T-helper 2 cell treated with Interferon-gamma antibody and Interleukin-4, amounts not matched to agents 5 μg/mL and 100 μg/mL, for 36 hours (primary cell): Measurements from ENCODE around the gene LRRC36.

ENCODE experiments used
- DNase-seq: peaks from one replicate; pipeline ENCODE4 v3.0.0; 2021; ENCODE audit warnings: low spot score
- H3K27ac Mint-ChIP-seq: one replicate; pipeline ENCODE4 v1.8.0; 2021; ENCODE audit warnings: mild to moderate bottlenecking, mixed read lengths
- H3K27me3 Mint-ChIP-seq: one replicate; pipeline ENCODE4 v1.8.0; 2021; ENCODE audit warnings: low read depth, mixed read lengths
- H3K36me3 Mint-ChIP-seq: one replicate; pipeline ENCODE4 v1.8.0; 2021; ENCODE audit warnings: low read depth, mixed read lengths
- H3K4me1 Mint-ChIP-seq: one replicate; pipeline ENCODE4 v1.8.0; 2021; ENCODE audit warnings: low read depth, mixed read lengths
- H3K4me3 Mint-ChIP-seq: one replicate; pipeline ENCODE4 v1.8.0; 2022; ENCODE audit warnings: mild to moderate bottlenecking, moderate library complexity, mixed read lengths
- H3K9me3 Mint-ChIP-seq: one replicate; pipeline ENCODE4 v1.8.0; 2021; ENCODE audit warnings: mixed read lengths

Gene LRRC36

DNA sequence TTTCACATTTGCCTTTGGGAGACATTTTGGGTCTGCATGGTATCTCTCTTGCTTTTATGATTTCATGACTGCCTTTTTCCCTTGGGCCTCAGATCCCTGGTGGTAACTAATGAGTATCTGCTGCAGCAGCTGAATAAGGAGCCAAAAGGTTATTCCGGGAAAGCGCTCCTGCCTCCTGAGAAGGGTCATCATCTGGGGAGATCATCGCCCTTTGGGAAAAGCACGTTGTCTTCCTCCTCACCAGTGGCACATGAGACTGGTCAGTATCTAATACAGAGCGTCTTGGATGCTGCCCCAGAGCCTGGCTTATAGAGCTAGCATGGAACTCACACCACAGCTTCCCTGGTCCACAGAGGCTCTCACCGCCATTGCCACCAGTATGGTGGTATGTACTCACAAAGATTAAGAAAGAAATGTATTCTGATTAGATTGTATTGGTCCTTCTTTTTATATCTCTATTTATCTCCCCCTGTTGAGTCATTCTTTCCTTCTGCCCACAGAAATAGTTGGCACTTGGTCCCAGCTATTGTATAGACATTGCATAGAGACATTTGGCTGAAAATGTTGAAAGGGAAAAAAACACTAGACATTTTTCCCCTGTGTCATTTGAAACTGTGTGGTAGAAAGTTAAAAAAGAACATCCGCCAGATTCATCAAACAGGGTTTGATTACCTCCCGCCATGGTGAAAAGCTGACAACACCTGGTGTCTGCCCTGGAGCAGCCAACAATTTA, 58.3 kb downstream of the LRRC36 start:
- Mint-ChIP-seq H3K27me3 (peaks cover 9% of the 10 kb centered on the region), H3K4me3 (no peak overlapping the region), H3K9me3 (no peaks in the 10 kb centered on the region), H3K27ac (no peak overlapping the region), H3K36me3 (no peaks in the 10 kb centered on the region), H3K4me1 (no peaks in the 10 kb centered on the region)
- DNase-seq = no peak

DNA sequence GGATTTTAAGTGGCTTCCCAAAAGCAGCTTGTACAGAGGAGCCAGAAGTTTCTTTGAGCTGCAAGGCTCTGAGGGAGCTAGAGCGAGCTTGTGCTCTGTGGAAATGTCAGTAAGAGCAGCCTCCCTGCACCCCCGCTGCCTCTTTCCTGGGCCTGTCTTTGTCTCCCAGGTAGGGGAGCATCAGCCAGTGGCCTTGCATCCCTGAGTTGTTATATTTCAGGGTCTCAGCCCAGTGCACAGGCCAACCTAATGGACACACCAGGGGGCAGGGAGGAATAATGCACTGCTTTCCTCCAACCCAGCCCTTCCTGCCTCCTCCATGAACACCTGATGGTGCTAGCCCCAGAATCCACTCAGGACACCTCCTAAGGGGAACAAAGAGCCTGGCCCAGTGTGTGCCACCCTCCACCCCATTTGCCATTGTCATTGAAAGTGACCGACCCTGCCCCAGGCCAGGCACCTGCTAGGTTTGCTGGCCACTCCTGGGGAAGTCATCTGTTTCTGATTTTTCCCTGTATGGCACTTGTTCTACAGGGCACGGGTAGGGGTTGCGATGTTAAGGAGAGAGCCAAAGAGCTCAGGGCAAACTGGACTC, 60.3 kb downstream of the LRRC36 start:
- no peak for DNase-seq
- H3K27me3 Mint-ChIP-seq = peaks cover 10% of the 10 kb centered on the region
- no peak overlapping the region for H3K27ac Mint-ChIP-seq
- H3K9me3 Mint-ChIP-seq = no peaks in the 10 kb centered on the region
- no peak overlapping the region for H3K4me3 Mint-ChIP-seq
- H3K36me3 Mint-ChIP-seq = no peaks in the 10 kb centered on the region
- no peaks in the 10 kb centered on the region for H3K4me1 Mint-ChIP-seq

DNA sequence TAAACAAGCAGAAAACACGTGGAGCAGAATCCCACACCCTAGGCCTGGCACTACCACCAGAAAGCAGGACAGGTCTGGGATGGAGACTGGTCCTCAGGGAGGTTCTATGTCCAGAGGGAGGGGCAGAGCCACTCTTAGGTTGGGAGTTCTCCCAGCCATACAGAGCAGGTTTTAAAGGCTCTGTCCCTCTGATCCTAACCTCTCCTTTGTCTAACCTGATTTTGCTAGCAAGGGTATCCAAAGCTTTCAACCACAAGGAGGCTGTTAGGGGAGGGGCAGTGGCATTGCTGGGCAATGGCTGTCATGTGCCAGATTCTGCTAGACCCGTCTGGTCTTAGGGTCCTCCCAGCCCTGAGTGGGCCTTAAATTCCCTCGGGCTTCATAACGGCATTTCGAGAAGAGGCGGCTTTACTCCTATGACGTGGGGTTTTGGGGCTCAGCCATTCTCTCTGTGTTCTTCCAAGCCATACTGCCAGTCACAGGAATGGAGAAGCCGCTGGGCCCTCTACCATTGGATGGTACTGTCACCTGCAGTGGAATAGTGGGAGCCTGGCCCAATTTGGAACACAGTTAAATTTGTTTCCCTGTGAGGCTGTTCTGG, 61.0 kb downstream of the LRRC36 start:
- no peak overlapping the region for H3K4me3 Mint-ChIP-seq
- H3K9me3 Mint-ChIP-seq = no peaks in the 10 kb centered on the region
- no peaks in the 10 kb centered on the region for H3K4me1 Mint-ChIP-seq
- peaks cover 17% of the 10 kb centered on the region for H3K27me3 Mint-ChIP-seq
- no peak overlapping the region for H3K27ac Mint-ChIP-seq
- H3K36me3 Mint-ChIP-seq = no peaks in the 10 kb centered on the region
- no peak for DNase-seq

DNA sequence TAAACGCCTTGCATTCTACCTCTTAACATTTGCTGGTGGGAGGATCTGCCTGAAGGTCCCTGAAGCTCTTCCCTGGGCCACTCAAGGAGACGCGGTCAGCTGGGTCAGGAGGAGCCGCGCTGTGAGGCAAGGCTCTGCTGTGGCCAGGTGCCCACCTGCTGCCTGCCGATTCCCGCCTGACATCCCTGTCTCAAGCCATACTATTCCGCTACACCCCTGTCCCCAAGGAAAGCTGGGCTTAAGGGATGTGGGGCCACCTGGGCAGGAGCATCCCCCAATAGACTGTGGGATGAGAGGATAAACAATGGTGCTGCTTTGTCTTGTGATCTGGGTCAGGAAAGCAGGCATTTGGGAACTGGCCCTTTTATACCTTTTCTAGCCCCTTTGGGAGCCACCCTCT, 61.6 kb downstream of the LRRC36 start:
- Mint-ChIP-seq H3K27me3 (peaks cover 19% of the 10 kb centered on the region), H3K9me3 (no peaks in the 10 kb centered on the region), H3K4me3 (no peak overlapping the region), H3K36me3 (no peaks in the 10 kb centered on the region), H3K27ac (no peak overlapping the region), H3K4me1 (no peaks in the 10 kb centered on the region)
- DNase-seq = no peak

DNA sequence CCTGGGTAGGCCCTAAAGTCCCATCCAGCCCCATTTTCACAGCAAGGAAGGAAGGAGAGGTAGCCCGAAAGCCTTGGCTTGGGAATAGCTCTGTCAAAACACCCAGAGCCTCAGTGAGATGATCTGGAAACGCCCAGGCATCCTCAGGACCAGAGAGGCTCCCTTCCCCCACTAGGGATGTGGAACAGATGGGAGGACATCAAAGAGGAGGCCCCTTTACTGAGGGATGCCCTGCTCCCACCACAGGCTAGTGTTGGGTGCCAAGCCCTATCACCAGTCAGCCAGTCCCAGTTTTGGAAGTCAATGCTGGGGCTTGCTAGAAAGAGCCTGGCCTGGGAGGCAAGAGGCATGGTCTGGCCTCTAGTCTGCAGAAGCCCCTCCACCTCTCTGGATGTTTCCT, 62.0 kb downstream of the LRRC36 start:
- Mint-ChIP-seq H3K4me1 (no peaks in the 10 kb centered on the region), H3K4me3 (no peak overlapping the region), H3K27me3 (peaks cover 21% of the 10 kb centered on the region), H3K27ac (no peak overlapping the region), H3K36me3 (no peaks in the 10 kb centered on the region), H3K9me3 (no peaks in the 10 kb centered on the region)
- no peak for DNase-seq

DNA sequence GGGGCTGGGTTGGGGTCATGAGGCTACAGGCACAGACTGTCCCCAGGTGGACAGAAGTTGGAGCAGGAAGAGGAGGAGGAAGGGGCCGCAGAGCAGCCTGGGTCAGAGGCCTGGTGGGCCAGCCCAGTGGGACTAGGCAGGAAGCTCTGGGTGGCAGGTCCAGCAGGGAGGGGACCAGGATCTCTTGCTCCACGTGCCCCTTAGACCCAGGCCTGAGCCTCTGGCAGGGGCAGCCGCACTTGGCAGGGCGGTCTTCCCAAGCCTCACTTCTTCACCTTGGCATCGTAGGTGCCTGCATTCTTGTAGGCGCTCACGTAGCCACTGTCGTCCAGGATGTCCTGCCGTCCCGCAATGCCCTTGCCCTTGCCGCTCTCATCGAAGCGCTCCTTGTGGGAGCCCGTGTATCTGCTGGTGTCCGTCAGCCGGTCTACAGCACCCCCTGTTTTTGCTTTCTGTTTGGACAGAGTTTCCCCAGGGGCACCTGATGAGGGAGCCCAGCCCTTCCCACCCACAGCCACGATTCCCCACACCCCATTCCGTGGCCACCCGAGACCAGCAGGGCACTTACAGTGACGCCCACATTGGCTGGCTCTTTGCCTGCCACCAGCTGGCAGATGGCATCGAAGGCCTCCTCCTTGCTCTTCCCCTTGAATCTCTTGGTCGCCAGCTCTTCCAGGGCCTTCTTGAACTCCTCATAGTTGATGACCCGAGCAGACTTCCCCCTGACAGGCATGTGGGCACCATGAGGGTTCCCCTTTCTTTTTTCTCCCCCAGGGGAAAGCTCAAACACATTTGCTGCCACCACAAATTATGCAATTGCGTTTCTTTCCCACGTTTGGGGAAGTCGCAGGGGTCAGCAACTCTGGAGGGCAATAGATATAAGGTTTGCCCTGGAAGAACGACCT, 63.5 kb downstream of the LRRC36 start:
- Mint-ChIP-seq H3K27me3 (peaks cover 30% of the 10 kb centered on the region), H3K9me3 (no peaks in the 10 kb centered on the region), H3K27ac (peak overlapping the region; percentile 50), H3K4me3 (no peak overlapping the region), H3K4me1 (peaks cover 4% of the 10 kb centered on the region), H3K36me3 (no peaks in the 10 kb centered on the region)
- DNase-seq = no peak

DNA sequence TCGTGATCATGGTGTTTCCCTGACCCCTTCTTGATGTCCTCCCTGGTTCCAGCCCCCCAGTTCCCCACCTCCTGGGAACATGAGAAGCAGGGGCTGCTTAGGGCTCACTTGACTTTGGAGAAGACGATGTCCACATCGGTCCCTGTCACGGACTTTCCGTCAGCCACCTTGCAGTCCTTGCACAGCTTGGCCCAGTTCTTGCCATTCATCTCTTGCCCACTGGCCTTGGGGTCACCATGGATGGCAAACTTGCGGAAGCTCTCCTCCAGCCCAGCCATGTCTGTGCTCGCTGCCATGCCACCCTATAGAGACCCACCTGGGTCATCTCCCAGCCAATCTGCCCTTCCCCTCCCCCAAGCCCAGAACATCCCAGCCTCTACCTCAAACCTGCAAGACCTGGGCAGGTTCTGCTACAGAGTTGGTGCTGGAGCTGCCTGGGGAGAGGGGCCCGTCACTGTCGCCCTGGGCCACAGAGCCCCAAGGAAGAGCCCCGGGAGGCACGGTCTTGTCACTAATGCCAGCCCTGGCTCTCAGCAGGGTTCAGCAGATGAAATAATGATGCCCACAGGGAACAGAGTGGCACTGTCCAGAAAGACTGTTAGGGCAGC, 64.3 kb downstream of the LRRC36 start:
- Mint-ChIP-seq H3K27ac (no peak overlapping the region), H3K9me3 (no peaks in the 10 kb centered on the region), H3K4me1 (peaks cover 4% of the 10 kb centered on the region), H3K27me3 (peaks cover 31% of the 10 kb centered on the region), H3K4me3 (no peak overlapping the region), H3K36me3 (no peaks in the 10 kb centered on the region)
- DNase-seq = no peak

DNA sequence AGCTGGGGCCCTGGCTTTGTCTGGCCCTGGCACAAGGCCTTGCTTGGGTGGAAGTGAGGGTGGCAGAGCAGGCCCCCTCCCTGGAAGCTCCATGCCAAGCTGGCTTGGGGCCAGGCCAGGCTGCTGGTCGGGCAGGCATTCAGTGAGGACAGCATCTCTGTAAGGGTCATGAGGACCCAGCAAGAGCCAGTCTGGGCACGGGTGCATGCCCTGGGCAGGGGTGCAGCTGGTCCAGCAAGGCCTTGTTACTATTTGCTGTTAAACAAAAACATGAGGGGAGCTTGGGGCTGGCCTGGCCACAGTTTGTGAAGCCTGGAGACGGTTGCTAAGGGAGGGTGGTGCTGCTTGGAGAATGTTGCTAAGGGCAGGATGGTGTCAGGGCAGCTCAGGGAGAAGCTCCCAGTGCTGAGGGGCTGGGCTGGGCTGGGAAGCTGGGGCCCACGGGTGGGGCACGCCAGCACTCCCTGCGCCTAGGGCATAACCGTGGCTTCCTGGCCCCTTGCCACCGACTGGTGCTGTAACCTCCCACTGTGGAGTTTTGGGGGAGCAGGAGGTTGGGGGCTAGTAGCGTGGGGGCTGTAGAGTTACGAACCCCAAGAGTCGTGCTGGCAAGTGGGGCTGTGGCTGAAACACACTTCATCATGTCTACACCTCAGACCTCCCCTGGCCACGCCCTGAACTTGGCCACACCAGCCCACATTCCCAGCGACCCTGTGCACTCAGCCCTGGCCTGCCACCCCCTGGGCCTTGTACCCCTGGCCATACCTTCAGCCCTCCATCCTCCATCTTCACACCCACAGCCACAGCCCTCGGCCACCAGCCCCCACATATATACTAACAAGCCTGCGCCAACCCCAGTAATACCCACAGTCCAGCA, 65.0 kb downstream of the LRRC36 start:
- H3K4me1 Mint-ChIP-seq = peaks cover 4% of the 10 kb centered on the region
- no peak for DNase-seq
- no peaks in the 10 kb centered on the region for H3K36me3 Mint-ChIP-seq
- H3K27me3 Mint-ChIP-seq = peaks cover 31% of the 10 kb centered on the region
- H3K27ac Mint-ChIP-seq = no peak overlapping the region
- H3K9me3 Mint-ChIP-seq = no peaks in the 10 kb centered on the region
- no peak overlapping the region for H3K4me3 Mint-ChIP-seq

DNA sequence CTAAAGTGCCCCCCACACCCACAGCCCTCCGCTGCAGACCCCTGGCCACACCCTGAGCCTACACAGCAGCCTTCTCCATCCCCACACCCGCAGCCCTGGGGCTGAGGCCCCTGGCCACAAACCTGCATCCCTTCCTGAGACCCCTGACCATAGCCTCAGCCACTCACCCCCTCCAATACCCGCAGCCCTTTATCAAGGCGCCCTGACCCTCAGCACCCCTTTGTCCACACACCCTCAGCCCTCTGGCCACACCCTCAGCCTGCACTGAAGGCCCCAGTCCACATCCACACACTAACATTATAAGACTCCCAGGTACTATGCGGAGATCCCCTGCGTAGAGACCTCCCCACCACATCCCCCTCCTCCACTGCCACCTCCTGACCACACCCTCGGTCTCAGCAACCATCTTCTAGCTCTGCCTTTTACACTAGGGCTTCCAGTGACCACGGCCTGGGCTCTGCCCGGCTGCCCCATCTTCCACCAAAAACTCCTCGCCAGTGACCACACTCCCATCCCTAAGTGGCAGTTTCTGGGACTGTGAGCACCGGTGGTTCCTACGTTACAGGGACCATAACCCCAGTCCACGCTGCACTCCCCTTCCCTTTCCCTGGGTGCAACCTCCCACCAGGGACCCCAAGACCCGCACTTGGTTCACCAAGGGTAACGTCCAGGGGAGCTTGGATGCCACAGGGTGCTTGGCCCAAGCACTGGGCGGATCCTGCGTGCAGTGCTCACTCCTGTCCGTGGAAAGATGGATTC, 65.9 kb downstream of the LRRC36 start:
- Mint-ChIP-seq H3K27ac (no peak overlapping the region), H3K27me3 (peaks cover 36% of the 10 kb centered on the region), H3K36me3 (no peaks in the 10 kb centered on the region), H3K4me1 (peaks cover 4% of the 10 kb centered on the region), H3K9me3 (no peaks in the 10 kb centered on the region), H3K4me3 (no peak overlapping the region)
- DNase-seq = no peak

DNA sequence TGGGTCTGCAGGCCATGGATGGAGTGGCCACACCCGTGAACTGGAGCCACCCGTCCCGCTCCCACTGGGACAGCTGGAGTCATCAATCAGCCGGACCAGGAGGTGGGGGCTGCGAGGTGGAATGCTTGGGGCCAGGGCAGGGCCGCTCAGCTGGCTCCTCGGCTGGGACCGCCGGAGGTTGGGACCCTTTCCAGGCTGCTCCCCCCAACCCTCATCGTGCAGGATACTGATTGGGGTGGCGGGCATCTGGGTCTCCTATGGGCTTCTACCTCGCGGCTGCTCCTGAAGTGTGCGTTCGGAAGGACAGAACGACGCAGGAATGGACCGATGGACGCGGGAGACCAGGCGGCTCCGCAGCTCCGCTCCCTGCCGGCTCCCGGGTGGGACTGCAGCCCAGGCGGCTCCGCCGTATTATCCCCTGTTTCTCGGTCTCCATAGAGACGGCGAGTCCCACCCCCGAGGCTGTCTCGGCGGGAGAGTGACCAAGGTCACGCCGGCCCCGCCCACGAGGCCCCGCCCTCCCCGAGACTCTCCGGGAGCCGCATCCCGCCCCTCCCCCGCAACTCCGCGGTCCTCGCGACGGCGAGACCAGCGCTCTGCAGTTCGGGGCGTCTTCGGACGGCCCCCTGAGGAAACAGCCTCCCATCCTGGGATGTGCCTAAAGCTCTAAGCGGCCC, 66.6 kb downstream of the LRRC36 start, which contains the start of gene TPPP3:
Gene TPPP3 (minus strand): TSS at position 388 of the 677 bp plus-strand sequence. CDS start 2,387 bp downstream, outside the sequence.
- peaks cover 4% of the 10 kb centered on the region for H3K4me1 Mint-ChIP-seq
- peaks cover 36% of the 10 kb centered on the region for H3K27me3 Mint-ChIP-seq
- no peaks in the 10 kb centered on the region for H3K9me3 Mint-ChIP-seq
- DNase-seq = peak; percentile 35
- no peaks in the 10 kb centered on the region for H3K36me3 Mint-ChIP-seq
- peak within 1 kb of the TSS; percentile 36 for H3K4me3 Mint-ChIP-seq
- no peak within 1 kb of the TSS for H3K27ac Mint-ChIP-seq

DNA sequence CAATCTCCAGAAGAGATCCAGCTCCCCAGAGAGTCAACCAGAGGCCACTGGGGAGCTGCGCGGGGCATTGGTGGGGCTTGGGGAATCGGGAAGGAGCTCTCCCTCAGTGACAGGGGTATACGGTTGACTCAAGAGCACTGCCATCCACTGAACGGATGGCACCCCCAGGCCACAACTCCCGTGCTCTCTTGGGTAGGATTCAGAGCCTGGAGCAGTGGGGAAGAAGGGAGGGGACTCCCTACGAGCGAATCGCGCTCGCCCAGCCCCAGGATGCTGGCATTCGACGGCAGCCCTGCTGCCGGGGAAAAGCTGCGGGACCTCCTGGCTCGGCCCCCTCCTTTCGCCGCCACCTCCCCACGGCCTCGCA, 67.2 kb downstream of the LRRC36 start:
- Mint-ChIP-seq H3K4me3 (peak overlapping the region; percentile 36), H3K27me3 (peaks cover 36% of the 10 kb centered on the region), H3K36me3 (no peaks in the 10 kb centered on the region), H3K4me1 (peaks cover 4% of the 10 kb centered on the region), H3K27ac (no peak overlapping the region), H3K9me3 (no peaks in the 10 kb centered on the region)
- no peak for DNase-seq
